Measurements from ENCODE around the gene RHBDD3.

The RHBDD3 gene

GRCh38 chr22:29275167-29275566 lies 7.4 kb upstream of the RHBDD3 start:
- H3K4me3 ChIP-seq, result no peak overlapping the region
- H3K27ac ChIP-seq, result peak overlapping the region in 1 of 21 experiments; percentile 18

GRCh38 chr22:29272624-29273023 lies 4.8 kb upstream of the RHBDD3 start:
- Histone ChIP-seq H3K4me3 (no peak overlapping the region), H3K27ac (no peak overlapping the region)

GRCh38 chr22:29270475-29271271 lies 2.9 kb upstream of the RHBDD3 start:
- Histone ChIP-seq H3K4me3 (peak overlapping the region in 5 of 7 experiments; percentile 80 to 93 (median 89)), H3K27ac (peak overlapping the region in 5 of 21 experiments; percentile 3 to 100 (median 43))

GRCh38 chr22:29269731-29270474 lies 2.1 kb upstream of the RHBDD3 start:
- H3K27ac ChIP-seq, result peak overlapping the region in 15 of 21 experiments; percentile 99 to 100 (median 100)
- H3K4me3 ChIP-seq, result peak overlapping the region; percentile 80 to 99 (median 89)

GRCh38 chr22:29269230-29269604 lies 1.4 kb upstream of the RHBDD3 start:
- peak overlapping the region; percentile 80 to 99 (median 89) for H3K4me3 ChIP-seq
- peak overlapping the region in 20 of 21 experiments; percentile 98 to 100 (median 100) for H3K27ac ChIP-seq

GRCh38 chr22:29268511-29269229 lies 889 bp upstream of the RHBDD3 start:
- Histone ChIP-seq H3K4me3 (peak overlapping the region; percentile 80 to 99 (median 89)), H3K27ac (peak overlapping the region; percentile 98 to 100 (median 100))

GRCh38 chr22:29267462-29267857 lies 321 bp downstream of the RHBDD3 start:
- peak overlapping the region; percentile 98 to 100 (median 100) for H3K27ac ChIP-seq

GRCh38 chr22:29266564-29267461 lies 968 bp downstream of the RHBDD3 start:
- Histone ChIP-seq H3K4me3 (peak overlapping the region; percentile 80 to 99 (median 89)), H3K27ac (peak overlapping the region; percentile 98 to 100 (median 100))

More at GRCh38 chr22:29267462-29267857, 321 bp downstream of the RHBDD3 start:
- peak overlapping the region; percentile 80 to 99 (median 89) for H3K4me3 ChIP-seq

GRCh38 chr22:29265929-29266328 lies 1.9 kb downstream of the RHBDD3 start:
- H3K27ac ChIP-seq, result peak overlapping the region in 6 of 21 experiments; percentile 29 to 100 (median 100)
- H3K4me3 ChIP-seq, result no peak overlapping the region

- Histone ChIP-seq H3K27ac (peak overlapping the region in 1 of 21 experiments; percentile 15), H3K4me3 (no peak overlapping the region)
Observed at GRCh38 chr22:29265305-29265704, 2.5 kb downstream of the RHBDD3 start.

- H3K4me3 ChIP-seq, result no peak overlapping the region
- H3K27ac ChIP-seq, result no peak overlapping the region
Observed at GRCh38 chr22:29263791-29264276, 3.9 kb downstream of the RHBDD3 start.

- H3K4me3 ChIP-seq, result no peak overlapping the region
- no peak overlapping the region for H3K27ac ChIP-seq
Observed at GRCh38 chr22:29260601-29261315, 7.0 kb downstream of the RHBDD3 start.

GRCh38 chr22:29260031-29260560 lies 7.7 kb downstream of the RHBDD3 start:
- H3K27ac ChIP-seq, result no peak overlapping the region
- H3K4me3 ChIP-seq, result no peak overlapping the region

- H3K27ac ChIP-seq, result no peak overlapping the region
- H3K4me3 ChIP-seq, result no peak overlapping the region
Observed at GRCh38 chr22:29259253-29259899, 8.4 kb downstream of the RHBDD3 start.

GRCh38 chr22:29258407-29259252 lies 9.2 kb downstream of the RHBDD3 start:
- Histone ChIP-seq H3K27ac (no peak overlapping the region), H3K4me3 (no peak overlapping the region)

GRCh38 chr22:29257751-29258181 lies 10.0 kb downstream of the RHBDD3 start:
- H3K4me3 ChIP-seq, result no peak overlapping the region
- H3K27ac ChIP-seq, result no peak overlapping the region

Data from skin epidermis (tissue), 12 donors.